HL-60 (cell line): ENCODE measurements around the gene NIT1.

ENCODE experiments used
- DNase-seq, 2 experiments: peaks; one replicate each; pipeline ENCODE4 v3.0.0-alpha.2; 2010 to 2020; ENCODE audit warnings: low read depth in 1 of 2, low spot score in 1 of 2
- H3K27ac ChIP-seq: fragments of 250-450 bp; sonication (Bioruptor Pico); replicated peaks from 2 replicates; pipeline ENCODE4 v1.5.1; 2020; ENCODE audit warnings: mild to moderate bottlenecking, moderate library complexity
- H3K27me3 ChIP-seq: fragments of 250-450 bp; sonication (Bioruptor Pico); 2 replicates; pipeline ENCODE4 v1.5.1; 2021; ENCODE audit warnings: mild to moderate bottlenecking, moderate library complexity; ENCODE audit not compliant: insufficient read depth, poor library complexity, severe bottlenecking
- H3K4me3 ChIP-seq: replicated peaks from 2 replicates; pipeline ENCODE4 v1.5.1; 2011; ENCODE audit warnings: mild to moderate bottlenecking, control low read depth, low read length; ENCODE audit not compliant: insufficient read depth
- GABPA ChIP-seq: IDR thresholded peaks from 2 replicates; pipeline ENCODE4 v1.6.1; 2012; ENCODE audit warnings: low read depth
- POLR2AphosphoS5 ChIP-seq: IDR thresholded peaks from 2 replicates; pipeline ENCODE4 v1.6.1; 2012; ENCODE audit warnings: low read depth
- SPI1 ChIP-seq: IDR thresholded peaks from 2 replicates; pipeline ENCODE4 v1.6.1; 2012; ENCODE audit warnings: low read depth, mild to moderate bottlenecking, borderline replicate concordance
- TF ChIP-seq, protein P1 (sequence below): IDR thresholded peaks from one replicate; pipeline ENCODE4 v1.5.1; 2011; ENCODE audit warnings: low read length, control low read depth, inconsistent platforms; ENCODE audit not compliant: insufficient read depth
- TF ChIP-seq, protein P2 (sequence below): IDR thresholded peaks from 2 replicates; pipeline ENCODE4 v1.6.1; 2012; ENCODE audit warnings: low read depth; ENCODE audit not compliant: insufficient replicate concordance

Gene NIT1

GRCh38 chr1:161085165-161085564 is 32.7 kb upstream of the NIT1 start:
- H3K27me3 ChIP-seq: no peaks in the 10 kb centered on the region
- no peak for DNase-seq
- no peak overlapping the region for H3K27ac ChIP-seq
- no peak overlapping the region for H3K4me3 ChIP-seq
- TF ChIP-seq, protein P1, sequence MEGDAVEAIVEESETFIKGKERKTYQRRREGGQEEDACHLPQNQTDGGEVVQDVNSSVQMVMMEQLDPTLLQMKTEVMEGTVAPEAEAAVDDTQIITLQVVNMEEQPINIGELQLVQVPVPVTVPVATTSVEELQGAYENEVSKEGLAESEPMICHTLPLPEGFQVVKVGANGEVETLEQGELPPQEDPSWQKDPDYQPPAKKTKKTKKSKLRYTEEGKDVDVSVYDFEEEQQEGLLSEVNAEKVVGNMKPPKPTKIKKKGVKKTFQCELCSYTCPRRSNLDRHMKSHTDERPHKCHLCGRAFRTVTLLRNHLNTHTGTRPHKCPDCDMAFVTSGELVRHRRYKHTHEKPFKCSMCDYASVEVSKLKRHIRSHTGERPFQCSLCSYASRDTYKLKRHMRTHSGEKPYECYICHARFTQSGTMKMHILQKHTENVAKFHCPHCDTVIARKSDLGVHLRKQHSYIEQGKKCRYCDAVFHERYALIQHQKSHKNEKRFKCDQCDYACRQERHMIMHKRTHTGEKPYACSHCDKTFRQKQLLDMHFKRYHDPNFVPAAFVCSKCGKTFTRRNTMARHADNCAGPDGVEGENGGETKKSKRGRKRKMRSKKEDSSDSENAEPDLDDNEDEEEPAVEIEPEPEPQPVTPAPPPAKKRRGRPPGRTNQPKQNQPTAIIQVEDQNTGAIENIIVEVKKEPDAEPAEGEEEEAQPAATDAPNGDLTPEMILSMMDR: no peak
- TF ChIP-seq POLR2AphosphoS5: no peak

- Histone ChIP-seq H3K4me3 (no peak overlapping the region), H3K27me3 (no peaks in the 10 kb centered on the region), H3K27ac (no peak overlapping the region)
- no peak for DNase-seq
- TF ChIP-seq POLR2AphosphoS5 (no peak), GABPA (no peak), SPI1 (no peak)
- TF ChIP-seq, protein P2, sequence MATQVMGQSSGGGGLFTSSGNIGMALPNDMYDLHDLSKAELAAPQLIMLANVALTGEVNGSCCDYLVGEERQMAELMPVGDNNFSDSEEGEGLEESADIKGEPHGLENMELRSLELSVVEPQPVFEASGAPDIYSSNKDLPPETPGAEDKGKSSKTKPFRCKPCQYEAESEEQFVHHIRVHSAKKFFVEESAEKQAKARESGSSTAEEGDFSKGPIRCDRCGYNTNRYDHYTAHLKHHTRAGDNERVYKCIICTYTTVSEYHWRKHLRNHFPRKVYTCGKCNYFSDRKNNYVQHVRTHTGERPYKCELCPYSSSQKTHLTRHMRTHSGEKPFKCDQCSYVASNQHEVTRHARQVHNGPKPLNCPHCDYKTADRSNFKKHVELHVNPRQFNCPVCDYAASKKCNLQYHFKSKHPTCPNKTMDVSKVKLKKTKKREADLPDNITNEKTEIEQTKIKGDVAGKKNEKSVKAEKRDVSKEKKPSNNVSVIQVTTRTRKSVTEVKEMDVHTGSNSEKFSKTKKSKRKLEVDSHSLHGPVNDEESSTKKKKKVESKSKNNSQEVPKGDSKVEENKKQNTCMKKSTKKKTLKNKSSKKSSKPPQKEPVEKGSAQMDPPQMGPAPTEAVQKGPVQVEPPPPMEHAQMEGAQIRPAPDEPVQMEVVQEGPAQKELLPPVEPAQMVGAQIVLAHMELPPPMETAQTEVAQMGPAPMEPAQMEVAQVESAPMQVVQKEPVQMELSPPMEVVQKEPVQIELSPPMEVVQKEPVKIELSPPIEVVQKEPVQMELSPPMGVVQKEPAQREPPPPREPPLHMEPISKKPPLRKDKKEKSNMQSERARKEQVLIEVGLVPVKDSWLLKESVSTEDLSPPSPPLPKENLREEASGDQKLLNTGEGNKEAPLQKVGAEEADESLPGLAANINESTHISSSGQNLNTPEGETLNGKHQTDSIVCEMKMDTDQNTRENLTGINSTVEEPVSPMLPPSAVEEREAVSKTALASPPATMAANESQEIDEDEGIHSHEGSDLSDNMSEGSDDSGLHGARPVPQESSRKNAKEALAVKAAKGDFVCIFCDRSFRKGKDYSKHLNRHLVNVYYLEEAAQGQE: no peak
- TF ChIP-seq, protein P1: no peak
Measured at GRCh38 chr1:161086457-161086856, 31.4 kb upstream of the NIT1 start.

- no peak overlapping the region for H3K4me3 ChIP-seq
- no peak overlapping the region for H3K27ac ChIP-seq
- no peak for DNase-seq
- H3K27me3 ChIP-seq: no peaks in the 10 kb centered on the region
- TF ChIP-seq, protein P2: no peak
- TF ChIP-seq, protein P1: no peak
- TF ChIP-seq POLR2AphosphoS5 (no peak), GABPA (no peak), SPI1 (no peak)
Measured at GRCh38 chr1:161088587-161089110, 29.3 kb upstream of the NIT1 start.

GRCh38 chr1:161089251-161089924 is 28.5 kb upstream of the NIT1 start, which contains the start of gene NECTIN4:
Gene NECTIN4, minus strand, starts transcription at chr1:161089558. Its CDS starts 262 bp downstream, at chr1:161089296.
- no peak for DNase-seq
- no peak within 1 kb of the TSS for H3K4me3 ChIP-seq
- TF ChIP-seq, protein P2: no peak
- no peak for TF ChIP-seq POLR2AphosphoS5
- no peak for TF ChIP-seq SPI1
- TF ChIP-seq GABPA: no peak
- TF ChIP-seq, protein P1: no peak
- H3K27me3 ChIP-seq: no peaks in the 10 kb centered on the region
- no peak within 1 kb of the TSS for H3K27ac ChIP-seq
